ENCODE measurements around the gene NPHP3. TPM values are rescaled to one million over a fixed set of nuclear protein-coding genes. Genes with fewer than 3 reads are reported as not detected.

The NPHP3 gene
- total and polyA plus RNA-seq, 2 donors (not counting 1 experiment from before 2014, with no cell fraction given) = 18.4 to 47.8 TPM

- H3K79me2 ChIP-seq (ENCODE audit: control insufficient read depth, insufficient read depth, low read length) = no peaks in the 10 kb centered on the region
- TF ChIP-seq EZH2 (IDR thresholded peaks at IDR 0.05; ENCODE audit: borderline replicate concordance, insufficient read depth, low read depth, low read length, poor library complexity, severe bottlenecking) = no peak
- no peak for TF ChIP-seq CTCF (IDR thresholded peaks at IDR 0.05)
- no peak overlapping the region for H3K9ac ChIP-seq (ENCODE audit: low read length)
- no peak overlapping the region for H3K4me3 Mint-ChIP-seq
- DNase-seq (no peak), ATAC-seq (ENCODE audit: low read depth) (no peak)
- H3K4me3 ChIP-seq (ENCODE audit: control extremely low read depth in 1 of 5, extremely low read depth in 1 of 5, insufficient read depth in 1 of 5, low read depth in 2 of 5, low read length in 4 of 5) = no peak overlapping the region
- H3K27me3 Mint-ChIP-seq = peaks cover 34% of the 10 kb centered on the region
- no peak overlapping the region for H3K27ac Mint-ChIP-seq
- peaks cover 4% of the 10 kb centered on the region for H3K4me1 Mint-ChIP-seq
- H3K36me3 ChIP-seq (replicated peaks in 1 of 2; ENCODE audit: control extremely low read depth in 1 of 2, control insufficient read depth in 1 of 2, extremely low read depth in 1 of 2, insufficient read depth in 2 of 2, low read length in 1 of 2) = no peaks in the 10 kb centered on the region
- no peak overlapping the region for H2AFZ ChIP-seq (ENCODE audit: insufficient read depth, low read depth, low read length, poor library complexity, severe bottlenecking)
- H3K4me2 ChIP-seq (replicated peaks; ENCODE audit: low read depth, low read length, poor library complexity, severe bottlenecking) = no peak overlapping the region
- peaks cover 0 to 4% of the 10 kb centered on the region in 2 donors for H3K4me1 ChIP-seq (ENCODE audit: control insufficient read depth in 2 of 2, insufficient read depth in 2 of 2, low read length in 2 of 2)
- intact Hi-C loops (cut with micrococcal nuclease) = no loop called here
- no peaks in the 10 kb centered on the region for H3K9me3 Mint-ChIP-seq (ENCODE audit: insufficient read depth)
- H4K20me1 ChIP-seq (ENCODE audit: control insufficient read depth, insufficient read depth, low read length, poor library complexity, severe bottlenecking) = no peaks in the 10 kb centered on the region
- 19% methylated on average over 2 of the region's 2 CpGs for WGBS (ENCODE audit: insufficient coverage)
- no peaks in the 10 kb centered on the region for H3K9me3 ChIP-seq (ENCODE audit: control extremely low read depth in 1 of 3, control insufficient read depth in 2 of 3, insufficient read depth in 1 of 3, low read length in 2 of 3)
- CTCF ChIA-PET = interaction anchor here (1.0 to 1.2 kb wide), 2 partner anchors 1197 to 1198 kb away, joined by 3 to 4 read pairs; no protein-coding TSS in a partner anchor
- H3K27ac ChIP-seq (ENCODE audit: low read length in 2 of 2) = no peak overlapping the region
- POLR2A ChIA-PET = no interaction called here
- H3K27me3 ChIP-seq (replicated peaks in 1 of 4; ENCODE audit: control extremely low read depth in 1 of 4, control insufficient read depth in 3 of 4, insufficient read depth in 4 of 4, low read length in 3 of 4) = peaks cover 0 to 14% (median 4%) of the 10 kb centered on the region in 4 experiments
These were observed 8.8 kb upstream of the NPHP3 start for GRCh38 chr3:132730891-132731580.

- Histone ChIP-seq H3K27ac (ENCODE audit: low read length in 2 of 2) (no peak overlapping the region), H4K20me1 (ENCODE audit: control insufficient read depth, insufficient read depth, low read length, poor library complexity, severe bottlenecking) (no peaks in the 10 kb centered on the region), H3K9ac (ENCODE audit: low read length) (no peak overlapping the region), H3K27me3 (replicated peaks in 1 of 4; ENCODE audit: control extremely low read depth in 1 of 4, control insufficient read depth in 3 of 4, insufficient read depth in 4 of 4, low read length in 3 of 4) (peaks cover 0 to 6% (median 3%) of the 10 kb centered on the region in 4 experiments), H3K4me3 (ENCODE audit: control extremely low read depth in 1 of 5, extremely low read depth in 1 of 5, insufficient read depth in 1 of 5, low read depth in 2 of 5, low read length in 4 of 5) (no peak overlapping the region), H3K9me3 (ENCODE audit: control extremely low read depth in 1 of 3, control insufficient read depth in 2 of 3, insufficient read depth in 1 of 3, low read length in 2 of 3) (no peaks in the 10 kb centered on the region), H2AFZ (ENCODE audit: insufficient read depth, low read depth, low read length, poor library complexity, severe bottlenecking) (no peak overlapping the region), H3K4me2 (replicated peaks; ENCODE audit: low read depth, low read length, poor library complexity, severe bottlenecking) (no peak overlapping the region), H3K79me2 (ENCODE audit: control insufficient read depth, insufficient read depth, low read length) (peaks cover 7% of the 10 kb centered on the region), H3K36me3 (replicated peaks in 1 of 2; ENCODE audit: control extremely low read depth in 1 of 2, control insufficient read depth in 1 of 2, extremely low read depth in 1 of 2, insufficient read depth in 2 of 2, low read length in 1 of 2) (no peaks in the 10 kb centered on the region), H3K4me1 (ENCODE audit: control insufficient read depth in 2 of 2, insufficient read depth in 2 of 2, low read length in 2 of 2) (peaks cover 7 to 10% of the 10 kb centered on the region in 2 donors)
- Mint-ChIP-seq H3K4me1 (peaks cover 15% of the 10 kb centered on the region), H3K9me3 (ENCODE audit: insufficient read depth) (no peaks in the 10 kb centered on the region), H3K4me3 (no peak overlapping the region), H3K27me3 (peaks cover 22% of the 10 kb centered on the region), H3K27ac (no peak overlapping the region)
- TF ChIP-seq EZH2 (IDR thresholded peaks at IDR 0.05; ENCODE audit: borderline replicate concordance, insufficient read depth, low read depth, low read length, poor library complexity, severe bottlenecking) (no peak), CTCF (IDR thresholded peaks at IDR 0.05) (peak; percentile 81)
- intact Hi-C loops (cut with micrococcal nuclease) = loop anchor here (1.0 to 10.0 kb wide), 7 partner anchors 309 to 1746 kb away; partner anchors contain the start of genes ASTE1, DNAJC13, NEK11 and RYK
- no peak for ATAC-seq (ENCODE audit: low read depth)
- DNase-seq = peak; percentile 82
- POLR2A ChIA-PET = interaction anchor here (1.0 kb wide), 1 partner anchor 698 kb away, joined by 3 read pairs; no protein-coding TSS in a partner anchor
- no CpG with 5 or more reads among the region's 2 CpGs for WGBS (ENCODE audit: insufficient coverage)
- CTCF ChIA-PET = interaction anchor here (0.6 to 3.1 kb wide), 24 partner anchors 8 to 1761 kb away, joined by 3 to 31 read pairs (median 4); no protein-coding TSS in a partner anchor
These were observed 4.2 kb upstream of the NPHP3 start for GRCh38 chr3:132726341-132726823.

Measured in B cell (primary cell).